Coronary artery (tissue), 2 donors: ENCODE measurements around the gene RANBP17.
"Not testable (repeated sequence)": the region's sequence is repeated elsewhere in the genome, so short reads cannot be mapped to it uniquely, and the experiment has no call there.

Experiments used
- DNase-seq: peaks from one replicate; pipeline ENCODE4 v3.0.0-alpha.2; 2017; ENCODE audit warnings: low spot score
- H3K27ac ChIP-seq, 2 donors: fragments of 200-600 bp; sonication (generic); one replicate each; pipeline ENCODE4 v1.5.1; 2016 to 2019
- H3K4me3 ChIP-seq: fragments of 200-600 bp; sonication (generic); 2 replicates; pipeline ENCODE4 v1.5.1; 2016; ENCODE audit warnings: mild to moderate bottlenecking, moderate library complexity
- TF ChIP-seq, protein P1 (sequence below): fragments of 200-600 bp; sonication (generic); IDR thresholded peaks from one replicate; pipeline ENCODE4 v1.5.1; 2019; ENCODE audit warnings: antibody characterized with exemption

Gene RANBP17

DNA sequence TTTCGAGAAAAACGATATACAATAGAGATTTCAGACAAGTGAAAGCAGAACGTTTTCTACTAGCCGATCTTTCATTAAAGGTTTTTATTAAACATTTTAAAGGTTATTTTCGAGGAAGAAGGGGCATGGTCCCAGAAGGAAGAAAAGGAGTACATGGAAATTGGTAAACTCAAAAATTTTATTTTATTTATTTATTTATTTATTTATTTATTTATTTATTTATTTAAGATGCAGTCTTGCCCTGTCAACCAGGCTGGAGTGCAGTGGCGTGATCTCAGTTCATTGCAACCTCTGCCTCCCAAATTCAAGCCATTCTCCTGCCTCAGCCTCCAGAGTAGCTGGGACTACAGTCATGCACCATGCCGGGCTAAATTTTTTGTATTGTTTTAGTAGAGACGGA, 77.4 kb downstream of the RANBP17 start:
- Histone ChIP-seq H3K27ac (no peak overlapping the region), H3K4me3 (no peak overlapping the region)
- no peak for DNase-seq
- TF ChIP-seq, protein P1, sequence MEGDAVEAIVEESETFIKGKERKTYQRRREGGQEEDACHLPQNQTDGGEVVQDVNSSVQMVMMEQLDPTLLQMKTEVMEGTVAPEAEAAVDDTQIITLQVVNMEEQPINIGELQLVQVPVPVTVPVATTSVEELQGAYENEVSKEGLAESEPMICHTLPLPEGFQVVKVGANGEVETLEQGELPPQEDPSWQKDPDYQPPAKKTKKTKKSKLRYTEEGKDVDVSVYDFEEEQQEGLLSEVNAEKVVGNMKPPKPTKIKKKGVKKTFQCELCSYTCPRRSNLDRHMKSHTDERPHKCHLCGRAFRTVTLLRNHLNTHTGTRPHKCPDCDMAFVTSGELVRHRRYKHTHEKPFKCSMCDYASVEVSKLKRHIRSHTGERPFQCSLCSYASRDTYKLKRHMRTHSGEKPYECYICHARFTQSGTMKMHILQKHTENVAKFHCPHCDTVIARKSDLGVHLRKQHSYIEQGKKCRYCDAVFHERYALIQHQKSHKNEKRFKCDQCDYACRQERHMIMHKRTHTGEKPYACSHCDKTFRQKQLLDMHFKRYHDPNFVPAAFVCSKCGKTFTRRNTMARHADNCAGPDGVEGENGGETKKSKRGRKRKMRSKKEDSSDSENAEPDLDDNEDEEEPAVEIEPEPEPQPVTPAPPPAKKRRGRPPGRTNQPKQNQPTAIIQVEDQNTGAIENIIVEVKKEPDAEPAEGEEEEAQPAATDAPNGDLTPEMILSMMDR = no peak

DNA sequence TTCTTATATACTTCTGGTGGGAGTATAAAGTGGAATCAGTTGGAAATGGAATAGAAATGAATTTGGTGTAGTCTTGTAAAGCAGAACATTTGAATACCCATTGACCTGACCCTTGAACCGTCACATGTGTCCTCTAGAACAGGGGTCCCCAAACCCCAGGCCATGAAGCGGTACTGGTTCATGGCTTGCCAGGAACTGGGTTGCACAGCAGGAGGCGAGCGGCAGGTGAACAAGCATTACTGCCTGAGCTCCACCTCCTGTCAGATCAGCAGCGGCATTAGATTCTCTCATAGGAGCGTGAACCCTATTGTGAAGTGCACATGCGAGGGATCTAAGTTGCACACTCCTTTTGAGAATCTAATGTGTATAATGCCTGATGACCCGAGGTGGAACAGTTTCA, 80.0 kb downstream of the RANBP17 start:
- Histone ChIP-seq H3K4me3 (no peak overlapping the region), H3K27ac (no peak overlapping the region)
- TF ChIP-seq, protein P1 = no peak
- DNase-seq = no peak

DNA sequence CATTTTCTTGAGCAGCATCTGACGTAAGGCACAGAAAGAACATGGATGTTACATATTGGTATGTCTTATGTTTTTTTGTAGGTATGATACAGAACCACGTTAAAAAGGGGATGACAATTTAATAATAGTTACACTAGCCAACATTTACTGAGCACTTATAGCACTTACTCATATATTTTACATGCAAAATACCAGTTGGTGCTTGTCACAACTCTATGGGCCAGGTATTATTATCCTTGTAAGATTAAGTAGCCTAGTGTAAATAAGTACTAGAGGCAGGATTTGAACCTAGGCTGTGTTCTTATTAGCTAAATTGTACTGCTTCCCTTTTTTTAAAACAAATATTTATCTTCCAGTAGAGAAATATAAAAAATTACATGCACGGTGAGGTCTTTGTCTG, 83.5 kb downstream of the RANBP17 start:
- TF ChIP-seq, protein P1 = no peak
- no peak for DNase-seq
- H3K4me3 ChIP-seq = no peak overlapping the region
- no peak overlapping the region for H3K27ac ChIP-seq

GRCh38 chr5:170960567-170960966, 98.7 kb downstream of the RANBP17 start:
- Histone ChIP-seq H3K27ac (no peak overlapping the region), H3K4me3 (no peak overlapping the region)
- TF ChIP-seq, protein P1 = no peak
- DNase-seq = no peak

DNA sequence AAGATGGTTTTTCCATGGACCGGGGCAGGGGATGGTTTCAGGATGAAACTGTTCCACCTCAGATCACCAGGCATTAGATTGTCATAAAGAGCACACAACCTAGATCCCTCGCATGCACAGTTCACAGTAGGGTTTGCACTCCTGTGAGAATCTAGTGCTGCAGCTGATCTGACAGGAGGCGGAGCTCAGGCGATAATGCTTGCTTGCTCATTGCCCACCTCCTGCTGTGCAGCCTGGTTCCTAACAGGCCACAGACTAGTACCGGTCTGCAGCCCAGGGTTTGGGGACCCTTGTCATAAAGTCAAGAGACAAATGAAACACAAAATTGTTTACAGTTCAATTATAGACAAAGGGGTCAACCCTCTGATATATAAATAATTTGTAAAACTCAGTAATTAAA, 101.7 kb downstream of the RANBP17 start:
- Histone ChIP-seq H3K27ac (no peak overlapping the region), H3K4me3 (no peak overlapping the region)
- no peak for DNase-seq
- TF ChIP-seq, protein P1 = no peak

- no peak overlapping the region for H3K27ac ChIP-seq
- H3K4me3 ChIP-seq = no peak overlapping the region
- TF ChIP-seq, protein P1 = no peak
- no peak for DNase-seq
Measured at GRCh38 chr5:170974461-170974860, 112.6 kb downstream of the RANBP17 start.

DNA sequence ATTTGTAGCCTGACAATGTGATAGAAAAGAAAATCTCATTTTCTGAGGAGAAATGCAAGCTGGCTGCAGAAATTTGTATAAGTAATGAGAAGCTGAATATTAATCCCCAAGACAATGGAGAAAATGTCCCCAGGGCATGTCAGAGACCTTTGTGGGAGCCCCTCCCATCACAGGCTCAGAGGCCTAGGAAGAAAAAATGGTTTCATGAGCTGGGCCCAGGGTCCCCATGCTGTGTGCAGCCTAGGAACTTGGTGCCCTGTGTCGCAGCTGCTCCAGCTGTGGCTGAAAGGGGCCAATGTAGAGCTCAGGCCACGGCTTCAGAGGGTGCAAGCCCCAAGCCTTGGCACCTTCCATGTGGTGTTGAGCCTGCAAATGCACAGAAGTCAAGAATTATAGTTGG, 118.4 kb downstream of the RANBP17 start:
- DNase-seq, H3K4me3 ChIP-seq, H3K27ac ChIP-seq: not testable (repeated sequence)

GRCh38 chr5:170985486-170985885, 123.7 kb downstream of the RANBP17 start:
- DNase-seq = no peak
- no peak overlapping the region for H3K4me3 ChIP-seq
- TF ChIP-seq, protein P1 = no peak
- no peak overlapping the region for H3K27ac ChIP-seq
